GM12878 (cell line): ENCODE data around the gene PTPN14.

Experiments used
- EED ChIP-seq: sonication (generic); IDR thresholded peaks from 2 replicates; pipeline ENCODE4 v1.6.1; 2016; ENCODE audit warnings: antibody characterized with exemption, low read depth
- SUZ12 ChIP-seq: fragments of 200-600 bp; sonication (generic); IDR thresholded peaks from one replicate; pipeline ENCODE4 v1.6.1; 2018; ENCODE audit warnings: antibody characterized with exemption, mild to moderate bottlenecking; ENCODE audit not compliant: unreplicated experiment
- TF ChIP-seq, protein P1 (sequence below): IDR thresholded peaks from 2 replicates; pipeline ENCODE4 v1.6.1; 2011; ENCODE audit warnings: low read depth, mild to moderate bottlenecking, low read length, moderate library complexity, borderline replicate concordance; ENCODE audit errors: extremely low read depth
- TF ChIP-seq, protein P2 (sequence below): IDR thresholded peaks from 2 replicates; pipeline ENCODE4 v1.6.1; 2012; ENCODE audit warnings: low read length, inconsistent platforms
- TF ChIP-seq, protein P3 (sequence below): IDR thresholded peaks from 2 replicates; pipeline ENCODE4 v1.6.1; 2011; ENCODE audit warnings: low read depth, low read length, improper control_type of control experiment, borderline replicate concordance

DNA sequence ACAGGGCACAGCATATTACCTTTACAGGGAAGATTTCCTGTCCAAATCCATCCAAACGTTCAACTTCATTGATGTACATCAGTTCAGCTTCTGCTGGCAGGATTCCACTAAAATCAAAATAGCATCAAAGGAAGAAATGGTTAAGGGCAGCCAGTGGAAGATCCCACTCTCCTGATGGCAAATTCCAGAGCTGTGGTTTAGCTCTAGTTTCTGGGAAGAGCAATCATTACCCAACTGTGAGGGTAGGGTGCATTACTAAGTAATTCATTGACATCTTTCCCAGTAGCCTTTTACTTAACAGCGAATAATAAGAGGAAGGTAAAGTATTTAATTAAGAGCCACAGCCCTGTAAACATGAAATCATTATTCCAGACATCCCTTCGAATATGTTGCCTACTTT is 149.7 kb downstream of the PTPN14 start:
- TF ChIP-seq, protein P1, sequence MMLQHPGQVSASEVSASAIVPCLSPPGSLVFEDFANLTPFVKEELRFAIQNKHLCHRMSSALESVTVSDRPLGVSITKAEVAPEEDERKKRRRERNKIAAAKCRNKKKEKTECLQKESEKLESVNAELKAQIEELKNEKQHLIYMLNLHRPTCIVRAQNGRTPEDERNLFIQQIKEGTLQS, result no peak
- TF ChIP-seq, protein P2, sequence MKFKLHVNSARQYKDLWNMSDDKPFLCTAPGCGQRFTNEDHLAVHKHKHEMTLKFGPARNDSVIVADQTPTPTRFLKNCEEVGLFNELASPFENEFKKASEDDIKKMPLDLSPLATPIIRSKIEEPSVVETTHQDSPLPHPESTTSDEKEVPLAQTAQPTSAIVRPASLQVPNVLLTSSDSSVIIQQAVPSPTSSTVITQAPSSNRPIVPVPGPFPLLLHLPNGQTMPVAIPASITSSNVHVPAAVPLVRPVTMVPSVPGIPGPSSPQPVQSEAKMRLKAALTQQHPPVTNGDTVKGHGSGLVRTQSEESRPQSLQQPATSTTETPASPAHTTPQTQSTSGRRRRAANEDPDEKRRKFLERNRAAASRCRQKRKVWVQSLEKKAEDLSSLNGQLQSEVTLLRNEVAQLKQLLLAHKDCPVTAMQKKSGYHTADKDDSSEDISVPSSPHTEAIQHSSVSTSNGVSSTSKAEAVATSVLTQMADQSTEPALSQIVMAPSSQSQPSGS, result no peak
- TF ChIP-seq EED (no peak), SUZ12 (no peak)
- TF ChIP-seq, protein P3, sequence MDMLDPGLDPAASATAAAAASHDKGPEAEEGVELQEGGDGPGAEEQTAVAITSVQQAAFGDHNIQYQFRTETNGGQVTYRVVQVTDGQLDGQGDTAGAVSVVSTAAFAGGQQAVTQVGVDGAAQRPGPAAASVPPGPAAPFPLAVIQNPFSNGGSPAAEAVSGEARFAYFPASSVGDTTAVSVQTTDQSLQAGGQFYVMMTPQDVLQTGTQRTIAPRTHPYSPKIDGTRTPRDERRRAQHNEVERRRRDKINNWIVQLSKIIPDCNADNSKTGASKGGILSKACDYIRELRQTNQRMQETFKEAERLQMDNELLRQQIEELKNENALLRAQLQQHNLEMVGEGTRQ, result no peak
